Right cardiac atrium (tissue), 5 donors: Measurements from ENCODE around the gene TTC3. TPM values are rescaled to one million over a fixed set of nuclear protein-coding genes. Genes with fewer than 3 reads are reported as not detected.

ENCODE experiments used
- ATAC-seq, 2 donors: fragments of 200-7000 bp; cut with Tn5 transposase; one replicate each; pipeline versions ENCODE4 v1.8.0 to v1.9.1; 2020; ENCODE audit warnings: moderate library complexity in 2 of 2, mild to moderate bottlenecking in 1 of 2
- DNase-seq, 3 donors: peaks; one replicate each; pipeline ENCODE4 v3.0.0-alpha.2; 2020
- H3K27ac ChIP-seq: one replicate; pipeline ENCODE4 v1.5.1; 2013; ENCODE audit warnings: mild to moderate bottlenecking, low read length, control low read depth, moderate library complexity
- H3K27me3 ChIP-seq: one replicate; pipeline ENCODE4 v1.6.1; 2013; ENCODE audit not compliant: control insufficient read depth, insufficient read depth
- H3K4me1 ChIP-seq: one replicate; pipeline ENCODE4 v1.6.1; 2013; ENCODE audit warnings: low read length; ENCODE audit not compliant: control insufficient read depth, insufficient read depth
- H3K4me3 ChIP-seq: one replicate; pipeline ENCODE4 v1.5.1; 2013; ENCODE audit warnings: low read length, control low read depth
- H3K9me3 ChIP-seq: one replicate; pipeline ENCODE4 v1.6.1; 2013; ENCODE audit warnings: low read length; ENCODE audit not compliant: control insufficient read depth
- WGBS: extraction: QIAGEN DNeasy Blood & Tissue Kit; methylation state at CpG from one replicate; pipeline ENCODE4 v1.1.7; 2013; 5-methylcytosine and 5-hydroxymethylcytosine counted together
- intact Hi-C, 4 donors: fragments of 100-400 bp; cut with DNase I; formaldehyde crosslinking; loops; one replicate each; pipeline versions ENCODE4 v1.11.0 to v1.14.0; 2022 to 2023
- polyA plus RNA-seq: library from polyadenylated mRNA; stranded (reverse); fragments of 200-250 nt; gene quantifications from one replicate; pipeline ENCODE4 v1.2.3, GENCODE V29; 2013
- total RNA-seq, 4 donors: library from RNA; stranded (reverse); fragmentation: NEBNext Ultra II Directional; extraction: Animal tissue kit (Norgen Biotek cat#: 25700); gene quantifications; one replicate each; pipeline ENCODE4 v1.2.1, GENCODE V29; 2021
- donor health status: healthy with polysubstance abuse.
- donor health status: DM: no; HTN: yes; CAD: no.
- donor health status: DM: no; HTN: no; CAD: no.
- donor health status: DM: no; HTN: yes; CAD: no; lungs with severe emphysema.
- donor health status: DM: yes; HTN: yes; CAD: no.

Gene TTC3
- total and polyA plus RNA-seq, 5 donors = 17.9 to 77.8 (median 66.0) TPM

GRCh38 chr21:37074546-37074945, 1.5 kb downstream of the TTC3 start:
- no peaks in the 10 kb centered on the region for H3K9me3 ChIP-seq
- no peak for DNase-seq
- H3K4me3 ChIP-seq = peak overlapping the region; percentile 46
- peaks cover 3% of the 10 kb centered on the region for H3K4me1 ChIP-seq
- ATAC-seq = no peak
- H3K27me3 ChIP-seq = no peaks in the 10 kb centered on the region
- intact Hi-C loops = no loop called here
- no peak overlapping the region for H3K27ac ChIP-seq
- WGBS = 25% methylated on average over 9 of the region's 9 CpGs

DNA sequence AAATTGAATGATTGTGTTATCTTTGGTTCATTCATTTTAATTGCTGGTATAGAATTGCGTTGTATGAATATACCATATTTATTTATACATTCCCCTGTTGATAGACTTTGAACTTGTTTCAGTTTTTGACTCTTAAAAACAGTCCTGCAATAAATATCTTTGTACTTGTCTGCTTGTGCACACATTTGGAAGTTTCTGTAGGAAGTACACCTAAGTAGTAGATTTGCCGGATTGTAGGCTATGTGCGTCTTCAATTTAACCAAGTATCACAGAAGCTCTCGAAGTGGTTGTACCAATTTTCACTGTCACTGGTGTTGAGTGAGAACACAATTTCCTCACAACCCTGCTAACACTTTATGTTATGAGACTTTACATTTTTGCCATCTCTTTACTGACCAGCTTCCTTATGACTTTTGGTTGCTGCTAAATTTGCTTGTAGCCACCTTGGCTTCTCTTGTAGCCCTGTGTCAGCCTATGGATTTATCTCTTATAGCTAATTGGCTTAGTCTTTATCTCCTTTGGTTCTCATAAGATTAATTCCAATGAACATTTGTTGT, 2.2 kb downstream of the TTC3 start:
- ATAC-seq (no peak), DNase-seq (no peak)
- 91% methylated on average over 4 of the region's 4 CpGs for WGBS
- H3K9me3 ChIP-seq = no peaks in the 10 kb centered on the region
- peaks cover 3% of the 10 kb centered on the region for H3K4me1 ChIP-seq
- H3K27ac ChIP-seq = no peak overlapping the region
- no peaks in the 10 kb centered on the region for H3K27me3 ChIP-seq
- intact Hi-C loops = no loop called here
- no peak overlapping the region for H3K4me3 ChIP-seq

- Histone ChIP-seq H3K9me3 (no peaks in the 10 kb centered on the region), H3K27me3 (no peaks in the 10 kb centered on the region), H3K4me1 (peaks cover 3% of the 10 kb centered on the region), H3K4me3 (no peak overlapping the region), H3K27ac (no peak overlapping the region)
- ATAC-seq = no peak
- DNase-seq = no peak
- intact Hi-C loops = no loop called here
- WGBS = 97% methylated on average over 4 of the region's 4 CpGs
Measured at GRCh38 chr21:37076087-37076850, 3.2 kb downstream of the TTC3 start.

- ATAC-seq = no peak
- H3K27ac ChIP-seq = no peak overlapping the region
- H3K4me1 ChIP-seq = peaks cover 2% of the 10 kb centered on the region
- WGBS = 97% methylated on average over 1 of the region's 1 CpG
- H3K27me3 ChIP-seq = no peaks in the 10 kb centered on the region
- no peak overlapping the region for H3K4me3 ChIP-seq
- intact Hi-C loops = no loop called here
- DNase-seq = no peak
- H3K9me3 ChIP-seq = no peaks in the 10 kb centered on the region
Measured at GRCh38 chr21:37077403-37077802, 4.3 kb downstream of the TTC3 start.

- intact Hi-C loops = no loop called here
- DNase-seq = no peak
- no peak for ATAC-seq
- Histone ChIP-seq H3K9me3 (no peaks in the 10 kb centered on the region), H3K27me3 (no peaks in the 10 kb centered on the region), H3K4me3 (no peak overlapping the region), H3K4me1 (peaks cover 5% of the 10 kb centered on the region), H3K27ac (no peak overlapping the region)
- 64% methylated on average over 6 of the region's 6 CpGs for WGBS
Measured at GRCh38 chr21:37079211-37079824, 6.3 kb downstream of the TTC3 start.

DNA sequence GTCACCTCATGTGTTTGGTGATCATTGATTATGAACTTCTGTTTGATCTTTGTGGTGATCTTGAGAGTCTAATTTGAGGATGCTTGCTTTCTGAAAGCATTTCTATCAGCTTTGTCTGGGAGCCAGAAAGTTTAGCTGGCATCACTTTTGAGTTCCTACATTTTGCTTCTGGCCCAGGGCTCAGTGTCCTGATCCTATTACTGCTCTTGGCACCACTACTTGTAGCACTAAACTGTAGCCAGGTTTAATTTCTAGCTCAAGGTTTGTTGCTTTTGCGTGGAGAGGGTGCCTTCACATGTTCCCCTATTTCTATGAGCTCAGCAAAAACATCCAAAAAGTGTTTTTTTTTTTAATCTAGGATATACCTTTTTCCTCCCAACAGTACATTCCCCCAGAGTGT, 9.3 kb downstream of the TTC3 start:
- H3K4me3 ChIP-seq = no peak overlapping the region
- 75% methylated on average over 1 of the region's 1 CpG for WGBS
- H3K27me3 ChIP-seq = no peaks in the 10 kb centered on the region
- intact Hi-C loops = no loop called here
- H3K9me3 ChIP-seq = no peaks in the 10 kb centered on the region
- no peak overlapping the region for H3K27ac ChIP-seq
- H3K4me1 ChIP-seq = peaks cover 5% of the 10 kb centered on the region
- ATAC-seq = no peak
- no peak for DNase-seq

GRCh38 chr21:37082856-37083528, 9.9 kb downstream of the TTC3 start:
- Histone ChIP-seq H3K27me3 (no peaks in the 10 kb centered on the region), H3K4me3 (no peak overlapping the region), H3K4me1 (peaks cover 5% of the 10 kb centered on the region), H3K27ac (no peak overlapping the region), H3K9me3 (no peaks in the 10 kb centered on the region)
- ATAC-seq (no peak), DNase-seq (no peak)
- intact Hi-C loops = no loop called here

DNA sequence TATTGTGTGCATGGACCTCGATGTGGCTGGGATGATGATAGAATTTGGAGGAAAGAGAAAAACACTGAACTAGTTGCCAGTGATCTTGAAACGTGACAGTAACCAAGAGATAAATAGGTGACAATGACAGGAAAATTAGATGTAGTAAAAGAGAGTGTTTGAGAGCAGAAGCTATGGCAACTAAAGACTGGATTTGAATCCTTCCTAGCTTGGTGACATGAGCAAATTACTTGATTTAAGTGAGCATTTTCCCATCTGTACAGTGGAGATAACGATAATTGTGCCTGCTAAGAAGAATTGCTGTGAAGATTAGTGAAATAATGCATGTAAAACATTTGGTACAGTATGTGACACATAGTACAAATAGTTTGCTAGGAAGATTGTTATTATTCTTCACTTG, 12.7 kb downstream of the TTC3 start:
- 69% methylated on average over 3 of the region's 3 CpGs for WGBS
- intact Hi-C loops = no loop called here
- no peak for ATAC-seq

GRCh38 chr21:37087188-37087587, 14.1 kb downstream of the TTC3 start:
- no peaks in the 10 kb centered on the region for H3K9me3 ChIP-seq
- intact Hi-C loops = no loop called here
- H3K27me3 ChIP-seq = no peaks in the 10 kb centered on the region
- ATAC-seq (peak; percentile 44 to 66), DNase-seq (no peak)
- WGBS = 51% methylated on average over 5 of the region's 5 CpGs
- H3K4me3 ChIP-seq = no peak overlapping the region
- peaks cover 5% of the 10 kb centered on the region for H3K4me1 ChIP-seq
- H3K27ac ChIP-seq = no peak overlapping the region

More for the DNA sequence above, 12.7 kb downstream of the TTC3 start:
- Histone ChIP-seq H3K4me3 (no peak overlapping the region), H3K27ac (no peak overlapping the region), H3K27me3 (no peaks in the 10 kb centered on the region), H3K4me1 (peaks cover 5% of the 10 kb centered on the region), H3K9me3 (no peaks in the 10 kb centered on the region)
- DNase-seq = no peak

DNA sequence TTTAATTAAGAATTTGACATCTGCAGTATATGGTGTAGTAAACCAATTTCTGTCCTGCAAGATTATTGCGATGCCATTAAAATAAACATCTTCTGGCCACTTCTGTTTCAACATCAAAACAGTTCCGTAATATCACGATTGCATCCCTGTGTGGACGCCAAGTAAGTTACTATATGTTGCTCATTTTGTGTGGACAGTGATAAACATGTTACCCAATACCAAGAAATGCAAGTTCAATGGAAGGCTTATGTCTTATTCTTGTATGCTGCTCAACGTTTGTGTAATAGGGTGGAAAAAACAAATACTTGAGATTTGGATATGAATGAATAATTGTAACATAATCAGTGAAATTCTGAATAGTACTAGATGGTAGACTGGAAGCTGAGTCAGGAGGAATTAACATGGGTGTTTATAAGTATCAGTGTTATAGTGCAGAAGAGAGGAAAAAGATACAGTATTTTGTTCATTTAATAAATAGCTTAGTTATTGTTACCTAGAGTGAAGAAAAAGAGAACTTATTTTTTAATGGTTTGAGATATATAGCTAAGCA, 15.2 kb downstream of the TTC3 start:
- intact Hi-C loops = no loop called here
- H3K9me3 ChIP-seq = no peaks in the 10 kb centered on the region
- H3K27ac ChIP-seq = no peak overlapping the region
- H3K4me1 ChIP-seq = peaks cover under 1% of the 10 kb centered on the region
- DNase-seq = no peak
- no peak for ATAC-seq
- no peak overlapping the region for H3K4me3 ChIP-seq
- no peaks in the 10 kb centered on the region for H3K27me3 ChIP-seq
- 68% methylated on average over 5 of the region's 5 CpGs for WGBS

DNA sequence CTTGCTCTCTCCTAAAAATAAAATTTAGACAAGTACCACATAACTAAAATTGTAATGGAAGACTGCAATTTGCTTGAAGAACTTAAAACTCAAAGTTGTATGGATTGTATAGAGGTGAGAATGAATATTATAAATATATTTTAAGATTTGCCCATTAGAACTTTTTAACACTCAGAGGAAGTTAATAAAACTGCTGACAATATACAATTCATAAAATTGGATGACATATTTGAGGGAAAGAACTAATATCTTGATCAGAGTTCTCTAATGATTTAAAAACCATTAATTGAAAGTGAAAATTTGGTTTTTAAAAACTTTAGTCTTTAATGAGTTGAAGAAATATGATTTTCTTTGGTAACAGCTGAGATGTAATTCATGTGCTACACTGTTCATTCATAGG, 20.9 kb downstream of the TTC3 start:
- Histone ChIP-seq H3K4me3 (no peak overlapping the region), H3K4me1 (no peaks in the 10 kb centered on the region), H3K27ac (no peak overlapping the region), H3K27me3 (no peaks in the 10 kb centered on the region), H3K9me3 (no peaks in the 10 kb centered on the region)
- DNase-seq = no peak
- intact Hi-C loops = no loop called here
- ATAC-seq = no peak
